ENCODE data around the gene ELAPOR1. TPM values are rescaled to one million over a fixed set of nuclear protein-coding genes. Genes with fewer than 3 reads are reported as not detected.

Gene ELAPOR1
- polyA plus RNA-seq, 1 donor from 2014 or later: 16.8 TPM

- Histone ChIP-seq H3F3A (ENCODE audit: insufficient read depth, low read length, poor library complexity, severe bottlenecking) (no peaks in the 10 kb centered on the region), H3K4me3 (ENCODE audit: low read length) (no peak overlapping the region), H3K27ac (ENCODE audit: low read length) (no peak overlapping the region), H3K9ac (ENCODE audit: low read length) (no peak overlapping the region), H3K4me2 (ENCODE audit: low read length) (no peak overlapping the region), H4K20me1 (ENCODE audit: insufficient read depth) (no peaks in the 10 kb centered on the region), H3K27me3 (ENCODE audit: insufficient read depth, low read depth, low read length) (no peaks in the 10 kb centered on the region), H3K9me3 (ENCODE audit: low read length) (no peaks in the 10 kb centered on the region), H3K9me2 (ENCODE audit: insufficient read depth, low read length) (no peaks in the 10 kb centered on the region), H2AFZ (ENCODE audit: low read depth, low read length) (no peak overlapping the region), H3K36me3 (ENCODE audit: insufficient read depth, low read length) (no peaks in the 10 kb centered on the region), H3K79me2 (replicated peaks; ENCODE audit: insufficient read depth, low read length) (no peaks in the 10 kb centered on the region)
- TF ChIP-seq REST (IDR thresholded peaks at IDR 0.05; ENCODE audit: borderline replicate concordance) (no peak), EP300 (conservative IDR thresholded peaks at IDR 0.05; ENCODE audit: poor library complexity, severe bottlenecking) (no peak)
These were observed 30.0 kb upstream of the ELAPOR1 start for GRCh38 chr1:109083923-109084322.

DNA sequence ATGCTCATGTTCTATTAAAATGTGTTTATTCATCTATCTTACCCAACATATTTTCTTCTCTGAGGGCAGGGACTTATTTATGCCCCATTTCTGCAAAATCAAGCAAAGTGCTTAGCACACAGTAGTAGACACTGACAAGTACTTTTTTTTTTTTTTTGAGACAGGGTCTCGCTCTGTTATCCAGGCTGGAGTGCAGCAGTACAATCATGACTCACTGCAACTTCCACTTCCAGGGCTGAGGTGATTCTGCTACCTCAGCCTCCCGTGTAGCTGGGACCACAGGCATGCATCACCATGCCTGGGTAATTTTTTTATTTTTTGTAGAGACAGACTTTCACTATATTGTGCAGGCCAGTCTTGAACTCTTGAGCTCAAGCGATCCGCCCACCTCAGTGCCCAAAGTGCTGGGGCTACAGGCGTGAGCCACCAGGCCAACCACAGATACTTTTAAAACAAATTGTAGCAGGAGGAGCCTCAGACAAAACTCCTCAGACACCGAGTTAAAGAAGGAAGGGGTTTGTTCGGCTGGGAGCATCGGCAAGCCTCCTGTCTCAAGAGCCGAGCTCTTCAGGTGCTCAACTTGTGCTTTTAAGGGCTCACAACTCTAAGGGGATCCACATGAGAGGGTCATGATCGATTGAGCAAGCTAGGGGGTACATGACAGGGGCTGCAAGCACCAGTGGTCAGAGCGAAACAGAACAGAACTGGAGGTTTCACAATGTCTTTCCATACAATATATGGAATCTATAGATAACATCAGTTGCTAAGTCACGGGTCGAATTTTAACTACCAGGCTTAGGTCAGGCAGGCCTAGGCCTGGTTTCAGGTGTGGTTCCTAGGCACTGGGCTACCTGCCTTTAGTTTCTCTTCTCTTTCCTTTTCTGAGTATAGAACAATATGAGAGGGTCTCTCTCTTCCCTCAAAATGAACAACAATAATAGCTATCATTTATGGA, 29.1 kb upstream of the ELAPOR1 start:
- H3K27ac ChIP-seq (ENCODE audit: low read length): no peak overlapping the region
- H3K4me3 ChIP-seq (ENCODE audit: low read length): no peak overlapping the region
- no peaks in the 10 kb centered on the region for H3K27me3 ChIP-seq (ENCODE audit: insufficient read depth, low read depth, low read length)
- H3F3A ChIP-seq (ENCODE audit: insufficient read depth, low read length, poor library complexity, severe bottlenecking): no peaks in the 10 kb centered on the region
- no peaks in the 10 kb centered on the region for H3K36me3 ChIP-seq (ENCODE audit: insufficient read depth, low read length)
- no peaks in the 10 kb centered on the region for H3K9me3 ChIP-seq (ENCODE audit: low read length)
- no peak for TF ChIP-seq POLR2AphosphoS5 (IDR thresholded peaks at IDR 0.05)
- no peak for TF ChIP-seq EZH2 (IDR thresholded peaks at IDR 0.05; ENCODE audit: borderline replicate concordance, insufficient read depth, low read length, poor library complexity, severe bottlenecking)
- TF ChIP-seq RAD21 (conservative IDR thresholded peaks at IDR 0.05): no peak
- TF ChIP-seq TAF1 (IDR thresholded peaks at IDR 0.05; ENCODE audit: low read depth): no peak
- no peak for TF ChIP-seq SMC3 (conservative IDR thresholded peaks at IDR 0.05; ENCODE audit: poor library complexity)
- TF ChIP-seq EP300 (conservative IDR thresholded peaks at IDR 0.05; ENCODE audit: poor library complexity, severe bottlenecking): no peak
- no peak overlapping the region for H3K4me2 ChIP-seq (ENCODE audit: low read length)
- H3K9ac ChIP-seq (ENCODE audit: low read length): no peak overlapping the region
- H3K79me2 ChIP-seq (replicated peaks; ENCODE audit: insufficient read depth, low read length): no peaks in the 10 kb centered on the region
- no peaks in the 10 kb centered on the region for H4K20me1 ChIP-seq (ENCODE audit: insufficient read depth)
- no peaks in the 10 kb centered on the region for H3K9me2 ChIP-seq (ENCODE audit: insufficient read depth, low read length)
- no peak overlapping the region for H2AFZ ChIP-seq (ENCODE audit: low read depth, low read length)

GRCh38 chr1:109089242-109090015, 24.5 kb upstream of the ELAPOR1 start:
- no peak overlapping the region for H3K27ac ChIP-seq (ENCODE audit: low read length)
- H4K20me1 ChIP-seq (ENCODE audit: insufficient read depth): no peaks in the 10 kb centered on the region
- H3F3A ChIP-seq (ENCODE audit: insufficient read depth, low read length, poor library complexity, severe bottlenecking): no peaks in the 10 kb centered on the region
- no peaks in the 10 kb centered on the region for H3K9me2 ChIP-seq (ENCODE audit: insufficient read depth, low read length)
- H3K36me3 ChIP-seq (ENCODE audit: insufficient read depth, low read length): no peaks in the 10 kb centered on the region
- no peak overlapping the region for H3K9ac ChIP-seq (ENCODE audit: low read length)
- TF ChIP-seq SMC3 (conservative IDR thresholded peaks at IDR 0.05; ENCODE audit: poor library complexity): no peak
- no peak for TF ChIP-seq MXI1 (conservative IDR thresholded peaks at IDR 0.05; ENCODE audit: poor library complexity, severe bottlenecking)
- no peak for TF ChIP-seq REST (IDR thresholded peaks at IDR 0.05; ENCODE audit: borderline replicate concordance)
- TF ChIP-seq EZH2 (IDR thresholded peaks at IDR 0.05; ENCODE audit: borderline replicate concordance, insufficient read depth, low read length, poor library complexity, severe bottlenecking): no peak
- TF ChIP-seq CTCF (IDR thresholded peaks at IDR 0.05; ENCODE audit: poor library complexity, severe bottlenecking): no peak
- no peak for TF ChIP-seq TAF1 (IDR thresholded peaks at IDR 0.05; ENCODE audit: low read depth)
- no peak for TF ChIP-seq EP300 (conservative IDR thresholded peaks at IDR 0.05; ENCODE audit: poor library complexity, severe bottlenecking)
- no peak for TF ChIP-seq RAD21 (conservative IDR thresholded peaks at IDR 0.05)
- no peak for TF ChIP-seq POLR2AphosphoS5 (IDR thresholded peaks at IDR 0.05)
- no peaks in the 10 kb centered on the region for H3K27me3 ChIP-seq (ENCODE audit: insufficient read depth, low read depth, low read length)
- peak overlapping the region; percentile 98 for H3K4me3 ChIP-seq (ENCODE audit: low read length)
- H3K79me2 ChIP-seq (replicated peaks; ENCODE audit: insufficient read depth, low read length): peaks cover 21% of the 10 kb centered on the region
- H3K9me3 ChIP-seq (ENCODE audit: low read length): no peaks in the 10 kb centered on the region
- no peak overlapping the region for H3K4me2 ChIP-seq (ENCODE audit: low read length)
- H2AFZ ChIP-seq (ENCODE audit: low read depth, low read length): no peak overlapping the region

All from neural cell (in vitro differentiated cells).